WTC11 (cell line): ENCODE measurements around the gene SDHB. TPM values are rescaled to one million over a fixed set of nuclear protein-coding genes. Genes with fewer than 3 reads are reported as not detected.

Source experiments
- ATAC-seq: fragments of 200-7000 bp; cut with Tn5 transposase; 2 replicates; pipeline ENCODE4 v1.10.0; 2021; ENCODE audit warnings: mild to moderate bottlenecking, moderate library complexity
- CTCF ChIA-PET: fragments of 300-600 bp; sonication (Branson Sonifier 250); formaldehyde crosslinking; loops from one replicate; lab custom pipeline; 2021; ENCODE audit warnings: antibody characterized with exemption; lab: Charles Lee
- POLR2A ChIA-PET: fragments of 350-600 bp; sonication (Branson Sonifier 250); formaldehyde crosslinking; loops from one replicate; lab custom pipeline; 2021; ENCODE audit warnings: antibody characterized with exemption; lab: Charles Lee
- DNase-seq: peaks from one replicate; pipeline ENCODE4 v3.0.0; 2021; ENCODE audit warnings: low spot score
- H3K27ac Mint-ChIP-seq: 2 replicates; pipeline ENCODE4 v1.8.0; 2021; ENCODE audit warnings: mixed read lengths
- H3K27me3 Mint-ChIP-seq: 2 replicates; pipeline ENCODE4 v1.8.0; 2021; ENCODE audit warnings: low read depth, mild to moderate bottlenecking, moderate library complexity, mixed read lengths
- H3K36me3 Mint-ChIP-seq: 2 replicates; pipeline ENCODE4 v1.8.0; 2021; ENCODE audit warnings: mixed read lengths
- H3K4me1 Mint-ChIP-seq: 2 replicates; pipeline ENCODE4 v1.8.0; 2022; ENCODE audit warnings: mixed read lengths
- H3K4me3 Mint-ChIP-seq: 2 replicates; pipeline ENCODE4 v1.8.0; 2021; ENCODE audit warnings: mild to moderate bottlenecking, moderate library complexity, mixed read lengths
- H3K9me3 Mint-ChIP-seq: 2 replicates; pipeline ENCODE4 v1.8.0; 2021; ENCODE audit warnings: mixed read lengths
- CBFB ChIP-seq: sonication (generic); formaldehyde crosslinking; IDR thresholded peaks from 2 replicates; pipeline ENCODE4 v1.8.1; 2022; ENCODE audit warnings: mild to moderate bottlenecking, low read depth, missing genetic modification reagents
- GRHL2 ChIP-seq: fragments of 250-450 bp; sonication (Bioruptor Pico); IDR thresholded peaks from 2 replicates; pipeline ENCODE4 v1.8.0; 2022; ENCODE audit warnings: mild to moderate bottlenecking, moderate library complexity; ENCODE audit not compliant: insufficient replicate concordance, severe bottlenecking
- JAZF1 ChIP-seq: fragments of 250-450 bp; sonication (Bioruptor Pico); IDR thresholded peaks from 2 replicates; pipeline ENCODE4 v1.9.0; 2021; ENCODE audit warnings: moderate library complexity, mild to moderate bottlenecking, inconsistent platforms
- MAX ChIP-seq: sonication (generic); formaldehyde crosslinking; IDR thresholded peaks from 2 replicates; pipeline ENCODE4 v1.8.0; 2022; ENCODE audit warnings: mild to moderate bottlenecking, missing genetic modification reagents
- NFE2L1 ChIP-seq: sonication (generic); formaldehyde crosslinking; IDR thresholded peaks from 2 replicates; pipeline ENCODE4 v1.8.1; 2023; ENCODE audit warnings: missing genetic modification reagents
- NR3C1 ChIP-seq: sonication (generic); formaldehyde crosslinking; conservative IDR thresholded peaks from 2 replicates; pipeline ENCODE4 v1.8.1; 2023; ENCODE audit warnings: low read depth, mild to moderate bottlenecking, missing genetic modification reagents
- PRRX2 ChIP-seq: fragments of 250-450 bp; sonication (Bioruptor Pico); IDR thresholded peaks from 2 replicates; pipeline ENCODE4 v1.8.0; 2021; ENCODE audit warnings: mild to moderate bottlenecking
- SOX15 ChIP-seq: fragments of 250-450 bp; sonication (Bioruptor Pico); IDR thresholded peaks from 2 replicates; pipeline ENCODE4 v1.9.0; 2021; ENCODE audit warnings: mild to moderate bottlenecking
- ZBTB43 ChIP-seq: sonication (generic); formaldehyde crosslinking; IDR thresholded peaks from 2 replicates; pipeline ENCODE4 v1.8.1; 2023; ENCODE audit warnings: mild to moderate bottlenecking, missing genetic modification reagents
- ZNF219 ChIP-seq: sonication (generic); formaldehyde crosslinking; IDR thresholded peaks from 2 replicates; pipeline ENCODE4 v1.8.0; 2023; ENCODE audit warnings: missing genetic modification reagents, mild to moderate bottlenecking, borderline replicate concordance
- ZNF317 ChIP-seq: sonication (generic); formaldehyde crosslinking; IDR thresholded peaks from 2 replicates; pipeline ENCODE4 v1.8.1; 2023; ENCODE audit warnings: low read depth, mild to moderate bottlenecking, moderate library complexity, missing genetic modification reagents, borderline replicate concordance
- ZNF416 ChIP-seq: fragments of 250-450 bp; sonication (Bioruptor Pico); IDR thresholded peaks from 2 replicates; pipeline ENCODE4 v1.9.0; 2021; ENCODE audit warnings: mild to moderate bottlenecking, inconsistent platforms
- ZNF423 ChIP-seq: fragments of 250-450 bp; sonication (Bioruptor Pico); IDR thresholded peaks from 2 replicates; pipeline ENCODE4 v2.1.2; 2022; ENCODE audit warnings: mild to moderate bottlenecking, moderate library complexity
- ZNF425 ChIP-seq: fragments of 250-450 bp; sonication (Bioruptor Pico); conservative IDR thresholded peaks from 2 replicates; pipeline ENCODE4 v1.9.0; 2021; ENCODE audit warnings: mild to moderate bottlenecking
- total RNA-seq: library from RNA; stranded (reverse); gene quantifications from 3 replicates; pipeline ENCODE4 v1.2.3, GENCODE V29; 2021
- TF ChIP-seq, protein P1 (sequence below): fragments of 250-450 bp; sonication (Bioruptor Pico); IDR thresholded peaks from 2 replicates; pipeline ENCODE4 v1.8.0; 2021; ENCODE audit warnings: mild to moderate bottlenecking
- TF ChIP-seq, protein P2 (sequence below): sonication (generic); formaldehyde crosslinking; IDR thresholded peaks from 2 replicates; pipeline ENCODE4 v1.8.1; 2023; ENCODE audit warnings: mild to moderate bottlenecking, missing genetic modification reagents, moderate library complexity
- TF ChIP-seq, protein P3 (sequence below): sonication (generic); formaldehyde crosslinking; IDR thresholded peaks from 2 replicates; pipeline ENCODE4 v1.8.0; 2022; ENCODE audit warnings: mild to moderate bottlenecking, missing genetic modification reagents
- TF ChIP-seq, protein P4 (sequence below): sonication (generic); formaldehyde crosslinking; IDR thresholded peaks from 2 replicates; pipeline ENCODE4 v1.8.0; 2022; ENCODE audit warnings: missing genetic modification reagents

Gene SDHB
- total RNA-seq, 1 experiment from 2014 or later, result 89.5 TPM

DNA sequence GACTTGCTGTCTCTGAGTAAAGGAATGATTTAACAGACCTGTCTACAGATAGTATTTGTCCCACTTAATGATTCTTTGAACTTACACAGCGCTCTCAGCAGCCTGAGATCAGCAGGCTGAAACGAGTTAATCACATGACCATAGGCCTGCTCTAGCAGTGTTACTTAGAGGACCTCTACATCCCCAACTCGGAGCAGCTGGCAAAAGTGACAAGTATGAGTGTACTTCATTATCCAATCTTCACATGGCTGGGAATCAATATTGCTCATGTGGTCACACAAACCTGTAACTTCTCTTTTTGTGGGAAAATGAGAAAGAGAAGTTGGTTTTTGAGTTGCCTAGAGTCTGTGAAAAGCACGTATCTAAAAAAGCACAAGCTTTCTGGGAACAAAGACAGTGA is 30.7 kb downstream of the SDHB start (continued):
- no peak for TF ChIP-seq ZNF425
- TF ChIP-seq, protein P1, sequence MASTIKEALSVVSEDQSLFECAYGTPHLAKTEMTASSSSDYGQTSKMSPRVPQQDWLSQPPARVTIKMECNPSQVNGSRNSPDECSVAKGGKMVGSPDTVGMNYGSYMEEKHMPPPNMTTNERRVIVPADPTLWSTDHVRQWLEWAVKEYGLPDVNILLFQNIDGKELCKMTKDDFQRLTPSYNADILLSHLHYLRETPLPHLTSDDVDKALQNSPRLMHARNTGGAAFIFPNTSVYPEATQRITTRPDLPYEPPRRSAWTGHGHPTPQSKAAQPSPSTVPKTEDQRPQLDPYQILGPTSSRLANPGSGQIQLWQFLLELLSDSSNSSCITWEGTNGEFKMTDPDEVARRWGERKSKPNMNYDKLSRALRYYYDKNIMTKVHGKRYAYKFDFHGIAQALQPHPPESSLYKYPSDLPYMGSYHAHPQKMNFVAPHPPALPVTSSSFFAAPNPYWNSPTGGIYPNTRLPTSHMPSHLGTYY, result no peak
- TF ChIP-seq, all 79 proteins: peak for 0

- peaks cover 72% of the 10 kb centered on the region for H3K36me3 Mint-ChIP-seq
- TF ChIP-seq GRHL2 (CRISPR knock-in tag) (no peak), PRRX2 (CRISPR knock-in tag) (no peak), ZNF219 (no peak), NR3C1 (CRISPR knock-in tag) (no peak), CBFB (CRISPR knock-in tag) (no peak), JAZF1 (CRISPR knock-in tag) (no peak)
- TF ChIP-seq, protein P2, sequence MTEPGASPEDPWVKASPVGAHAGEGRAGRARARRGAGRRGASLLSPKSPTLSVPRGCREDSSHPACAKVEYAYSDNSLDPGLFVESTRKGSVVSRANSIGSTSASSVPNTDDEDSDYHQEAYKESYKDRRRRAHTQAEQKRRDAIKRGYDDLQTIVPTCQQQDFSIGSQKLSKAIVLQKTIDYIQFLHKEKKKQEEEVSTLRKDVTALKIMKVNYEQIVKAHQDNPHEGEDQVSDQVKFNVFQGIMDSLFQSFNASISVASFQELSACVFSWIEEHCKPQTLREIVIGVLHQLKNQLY, result no peak
- TF ChIP-seq, protein P1, result no peak
- TF ChIP-seq, protein P3, sequence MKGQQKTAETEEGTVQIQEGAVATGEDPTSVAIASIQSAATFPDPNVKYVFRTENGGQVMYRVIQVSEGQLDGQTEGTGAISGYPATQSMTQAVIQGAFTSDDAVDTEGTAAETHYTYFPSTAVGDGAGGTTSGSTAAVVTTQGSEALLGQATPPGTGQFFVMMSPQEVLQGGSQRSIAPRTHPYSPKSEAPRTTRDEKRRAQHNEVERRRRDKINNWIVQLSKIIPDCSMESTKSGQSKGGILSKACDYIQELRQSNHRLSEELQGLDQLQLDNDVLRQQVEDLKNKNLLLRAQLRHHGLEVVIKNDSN (CRISPR knock-in tag), result no peak
- TF ChIP-seq, protein P4, sequence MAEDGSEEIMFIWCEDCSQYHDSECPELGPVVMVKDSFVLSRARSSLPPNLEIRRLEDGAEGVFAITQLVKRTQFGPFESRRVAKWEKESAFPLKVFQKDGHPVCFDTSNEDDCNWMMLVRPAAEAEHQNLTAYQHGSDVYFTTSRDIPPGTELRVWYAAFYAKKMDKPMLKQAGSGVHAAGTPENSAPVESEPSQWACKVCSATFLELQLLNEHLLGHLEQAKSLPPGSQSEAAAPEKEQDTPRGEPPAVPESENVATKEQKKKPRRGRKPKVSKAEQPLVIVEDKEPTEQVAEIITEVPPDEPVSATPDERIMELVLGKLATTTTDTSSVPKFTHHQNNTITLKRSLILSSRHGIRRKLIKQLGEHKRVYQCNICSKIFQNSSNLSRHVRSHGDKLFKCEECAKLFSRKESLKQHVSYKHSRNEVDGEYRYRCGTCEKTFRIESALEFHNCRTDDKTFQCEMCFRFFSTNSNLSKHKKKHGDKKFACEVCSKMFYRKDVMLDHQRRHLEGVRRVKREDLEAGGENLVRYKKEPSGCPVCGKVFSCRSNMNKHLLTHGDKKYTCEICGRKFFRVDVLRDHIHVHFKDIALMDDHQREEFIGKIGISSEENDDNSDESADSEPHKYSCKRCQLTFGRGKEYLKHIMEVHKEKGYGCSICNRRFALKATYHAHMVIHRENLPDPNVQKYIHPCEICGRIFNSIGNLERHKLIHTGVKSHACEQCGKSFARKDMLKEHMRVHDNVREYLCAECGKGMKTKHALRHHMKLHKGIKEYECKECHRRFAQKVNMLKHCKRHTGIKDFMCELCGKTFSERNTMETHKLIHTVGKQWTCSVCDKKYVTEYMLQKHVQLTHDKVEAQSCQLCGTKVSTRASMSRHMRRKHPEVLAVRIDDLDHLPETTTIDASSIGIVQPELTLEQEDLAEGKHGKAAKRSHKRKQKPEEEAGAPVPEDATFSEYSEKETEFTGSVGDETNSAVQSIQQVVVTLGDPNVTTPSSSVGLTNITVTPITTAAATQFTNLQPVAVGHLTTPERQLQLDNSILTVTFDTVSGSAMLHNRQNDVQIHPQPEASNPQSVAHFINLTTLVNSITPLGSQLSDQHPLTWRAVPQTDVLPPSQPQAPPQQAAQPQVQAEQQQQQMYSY (CRISPR knock-in tag), result no peak
- TF ChIP-seq, all 79 proteins: peak for 0
- CTCF ChIA-PET, result interaction anchor here (1.7 to 3.2 kb wide), 2 partner anchors 35 to 70 kb away, joined by 4 to 14 read pairs; no protein-coding TSS in a partner anchor
- DNase-seq (no peak), ATAC-seq (no peak)
- no peaks in the 10 kb centered on the region for H3K4me1 Mint-ChIP-seq
- POLR2A ChIA-PET, result interaction anchor here (1.0 kb wide), 1 partner anchor 15 kb away, joined by 3 read pairs; no protein-coding TSS in a partner anchor
- H3K27me3 Mint-ChIP-seq, result no peaks in the 10 kb centered on the region
- no peaks in the 10 kb centered on the region for H3K9me3 Mint-ChIP-seq
- no peak overlapping the region for H3K27ac Mint-ChIP-seq
- H3K4me3 Mint-ChIP-seq, result no peak overlapping the region
These were observed 31.9 kb downstream of the SDHB start for GRCh38 chr1:17021896-17022295.

DNA sequence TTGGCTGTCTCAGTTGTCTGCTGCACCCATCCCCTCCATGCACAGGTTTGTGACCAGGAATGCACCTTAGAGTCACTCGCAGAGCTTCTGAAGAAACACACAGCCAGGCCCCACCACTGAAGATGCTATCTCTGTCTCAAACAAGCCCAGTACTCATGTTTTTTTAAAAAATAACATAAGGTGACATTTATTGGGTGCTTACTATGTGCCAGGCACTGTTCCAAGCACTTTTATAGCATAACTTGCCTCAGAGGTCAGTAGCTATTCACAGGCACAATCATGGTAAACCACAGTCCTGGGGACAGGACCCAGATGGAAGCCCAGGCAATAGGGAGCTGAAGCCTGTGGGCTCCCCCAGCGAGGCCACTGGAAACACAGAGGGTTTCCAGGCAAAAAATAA is 33.3 kb downstream of the SDHB start:
- ATAC-seq, result no peak
- Mint-ChIP-seq H3K36me3 (peaks cover 69% of the 10 kb centered on the region), H3K4me1 (peaks cover 10% of the 10 kb centered on the region), H3K27me3 (no peaks in the 10 kb centered on the region), H3K27ac (no peak overlapping the region), H3K4me3 (no peak overlapping the region), H3K9me3 (no peaks in the 10 kb centered on the region)
- DNase-seq, result no peak
- POLR2A ChIA-PET, result no interaction called here
- CTCF ChIA-PET, result interaction anchor here (1.1 kb wide), 1 partner anchor 34 kb away, joined by 3 read pairs; no protein-coding TSS in a partner anchor
- TF ChIP-seq, protein P1, result no peak
- TF ChIP-seq ZNF416 (CRISPR knock-in tag), result no peak
- no peak for TF ChIP-seq ZNF423 (CRISPR knock-in tag)
- TF ChIP-seq NFE2L1 (CRISPR knock-in tag), result no peak
- TF ChIP-seq MAX (CRISPR knock-in tag), result no peak
- no peak for TF ChIP-seq ZBTB43 (CRISPR knock-in tag)
- no peak for TF ChIP-seq PRRX2 (CRISPR knock-in tag)
- TF ChIP-seq JAZF1 (CRISPR knock-in tag), result no peak
- no peak for TF ChIP-seq ZNF317 (CRISPR knock-in tag)
- TF ChIP-seq SOX15 (CRISPR knock-in tag), result no peak
